A549 (cell line): ENCODE data around the gene FMO4. TPM values are rescaled to one million over a fixed set of nuclear protein-coding genes. Genes with fewer than 3 reads are reported as not detected.

Experiments used
- ATAC-seq, 2 experiments: fragments of 200-7000 bp in 1 of 2; fragments of >200 bp in 1 of 2; cut with Nextera tagmentation in 1 of 2; cut with Tn5 transposase in 1 of 2; 3 replicates each; pipeline versions ENCODE4 v1.8.0 to v1.9.1; 2018 to 2020; ENCODE audit warnings: mild to moderate bottlenecking in 1 of 2, moderate library complexity in 1 of 2
- CTCF ChIA-PET: fragments of 300-600 bp; sonication (Branson Sonifier 250); formaldehyde crosslinking; extraction: SDS; loops from one replicate; lab custom pipeline; 2021; ENCODE audit warnings: antibody characterized with exemption, inconsistent platforms; lab: Yijun Ruan, JAX
- POLR2A ChIA-PET: fragments of 350-600 bp; formaldehyde crosslinking; extraction: SDS; loops from one replicate; lab custom pipeline; 2021; ENCODE audit warnings: antibody characterized with exemption, inconsistent platforms; lab: Yijun Ruan, JAX
- DNase-seq, 2 experiments: peaks; one replicate each; pipeline versions ENCODE4 v3.0.0 to v3.0.0-alpha.2; 2011 to 2016; ENCODE audit warnings: low read depth in 1 of 2, low spot score in 1 of 2
- FAIRE-seq: peaks from 2 replicates; lab custom pipeline; 2011; peaks lifted over from hg19 to GRCh38; lab: Jason Lieb, UNC
- H3K27ac ChIP-seq, 2 experiments: fragments of >200 bp; sonication (Bioruptor Twin); formaldehyde crosslinking; 3 replicates each; pipeline ENCODE4 v1.5.1; 2016 to 2017
- H3K4me1 ChIP-seq: fragments of >200 bp; sonication (Bioruptor Twin); formaldehyde crosslinking; 3 replicates; pipeline ENCODE4 v1.6.1; 2016
- H3K4me2 ChIP-seq: fragments of >200 bp; sonication (Bioruptor Twin); formaldehyde crosslinking; 3 replicates; pipeline ENCODE4 v1.6.1; 2016
- H3K4me3 ChIP-seq: fragments of >200 bp; sonication (Bioruptor Twin); formaldehyde crosslinking; 3 replicates; pipeline ENCODE4 v1.5.1; 2016
- H3K9me3 ChIP-seq: fragments of >200 bp; sonication (Bioruptor Twin); formaldehyde crosslinking; 3 replicates; pipeline ENCODE4 v1.6.1; 2016
- ATOH8 ChIP-seq: fragments of 250-450 bp; sonication (Bioruptor Pico); IDR thresholded peaks from 2 replicates; pipeline ENCODE4 v1.5.0; 2020; ENCODE audit warnings: low read depth, mild to moderate bottlenecking, moderate library complexity
- CEBPB ChIP-seq, 2 experiments: fragments of >200 bp in 1 of 2; sonication (Bioruptor Twin) in 1 of 2; formaldehyde crosslinking in 1 of 2; IDR thresholded peaks; 2 replicates each; pipeline ENCODE4 v1.6.1; 2012 to 2016
- EHF ChIP-seq: fragments of 250-450 bp; sonication (Bioruptor Pico); IDR thresholded peaks from 2 replicates; pipeline ENCODE4 v1.5.0; 2020; ENCODE audit warnings: mild to moderate bottlenecking
- EHMT2 ChIP-seq: fragments of 200-600 bp; sonication (generic); IDR thresholded peaks from 2 replicates; pipeline ENCODE4 v1.6.1; 2016; ENCODE audit warnings: antibody characterized with exemption, low read depth, mild to moderate bottlenecking, moderate library complexity
- EP300 ChIP-seq, 2 experiments: fragments of >200 bp; sonication (Bioruptor Twin); formaldehyde crosslinking; IDR thresholded peaks; 2 replicates in 1 of 2; 3 replicates in 1 of 2; pipeline ENCODE4 v1.6.1; 2016 to 2017
- GATA3 ChIP-seq: IDR thresholded peaks from 2 replicates; pipeline ENCODE4 v1.6.1; 2012; ENCODE audit warnings: borderline replicate concordance
- HDAC2 ChIP-seq: fragments of 200-600 bp; sonication (generic); IDR thresholded peaks from 2 replicates; pipeline ENCODE4 v1.6.1; 2016
- HOXB5 ChIP-seq: fragments of 250-450 bp; sonication (Bioruptor Pico); IDR thresholded peaks from 2 replicates; pipeline ENCODE4 v1.5.0; 2020; ENCODE audit warnings: mild to moderate bottlenecking, moderate library complexity
- JUNB ChIP-seq: fragments of >200 bp; sonication (Bioruptor Twin); formaldehyde crosslinking; IDR thresholded peaks from 2 replicates; pipeline ENCODE4 v1.6.1; 2016
- KDM1A ChIP-seq: fragments of 200-600 bp; sonication (generic); IDR thresholded peaks from 2 replicates; pipeline ENCODE4 v1.6.1; 2016; ENCODE audit warnings: low read depth, mild to moderate bottlenecking
- MYC ChIP-seq: IDR thresholded peaks from 2 replicates; pipeline ENCODE4 v1.6.1; 2012; ENCODE audit warnings: mild to moderate bottlenecking, inconsistent platforms, low read length, improper control_type of control experiment, borderline replicate concordance
- PBX3 ChIP-seq: IDR thresholded peaks from 2 replicates; pipeline ENCODE4 v1.6.1; 2012
- RCOR1 ChIP-seq: fragments of 150-350 bp; IDR thresholded peaks from 2 replicates; pipeline ENCODE4 v1.6.1; 2014; ENCODE audit warnings: antibody characterized with exemption, low read length, low read depth
- RFX5 ChIP-seq: fragments of 450-650 bp; IDR thresholded peaks from 2 replicates; pipeline ENCODE4 v1.7.1; 2014; ENCODE audit warnings: antibody characterized with exemption, mild to moderate bottlenecking, moderate library complexity
- SMC3 ChIP-seq: fragments of >200 bp; sonication (Bioruptor Twin); formaldehyde crosslinking; IDR thresholded peaks from 3 replicates; pipeline ENCODE4 v1.6.1; 2018; ENCODE audit warnings: inconsistent platforms
- ZNF302 ChIP-seq: fragments of 250-450 bp; sonication (Bioruptor Pico); IDR thresholded peaks from 2 replicates; pipeline ENCODE4 v1.9.0; 2021; ENCODE audit warnings: inconsistent platforms, mild to moderate bottlenecking, moderate library complexity
- WGBS: methylation state at CpG from one replicate; pipeline ENCODE4 v1.1.6; 2017; ENCODE audit errors: missing lambda C conversion rate; 5-methylcytosine and 5-hydroxymethylcytosine counted together
- polyA plus RNA-seq, 4 experiments: library from polyadenylated mRNA; depleted of rRNA in 3 of 4; stranded (reverse); fragments of >200 nt; fragmentation: RNase III in 1 of 4; extraction: RNeasy Plus Mini Kit Qiagen cat#74134 plus additional on column Dnase treatment in 1 of 4; gene quantifications; 2 replicates in 3 of 4; 3 replicates in 1 of 4; pipeline ENCODE4 v1.2.3, GENCODE V29; 2011 to 2017
- TF ChIP-seq, protein P1 (sequence below): fragments of >200 bp; sonication (Bioruptor Twin); formaldehyde crosslinking; IDR thresholded peaks from 2 replicates; pipeline ENCODE4 v1.6.1; 2016
- TF ChIP-seq, protein P2 (sequence below): fragments of 200-600 bp; sonication (generic); IDR thresholded peaks from 2 replicates; pipeline ENCODE4 v1.6.1; 2016; ENCODE audit warnings: antibody characterized with exemption, mild to moderate bottlenecking, moderate library complexity

Gene FMO4
- polyA plus RNA-seq, 2 of the 4 experiments (the other 2 are of a cell fraction): 0.32 to 1.9 TPM

GRCh38 chr1:171300401-171300800 is 13.6 kb upstream of the FMO4 start (continued):
- no peak for TF ChIP-seq ATOH8 (CRISPR knock-in tag)

- TF ChIP-seq KDM1A (no peak), GATA3 (no peak), EHMT2 (no peak), EHF (CRISPR knock-in tag) (no peak), EP300 (IDR thresholded peaks at IDR 0.05) (no peak), HDAC2 (no peak), MYC (no peak), JUNB (no peak), HOXB5 (CRISPR knock-in tag) (no peak), RFX5 (no peak), RCOR1 (no peak), SMC3 (no peak)
- TF ChIP-seq, protein P1, sequence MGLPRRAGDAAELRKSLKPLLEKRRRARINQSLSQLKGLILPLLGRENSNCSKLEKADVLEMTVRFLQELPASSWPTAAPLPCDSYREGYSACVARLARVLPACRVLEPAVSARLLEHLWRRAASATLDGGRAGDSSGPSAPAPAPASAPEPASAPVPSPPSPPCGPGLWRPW: no peak
- Histone ChIP-seq H3K4me2 (no peak overlapping the region), H3K27ac (no peak overlapping the region), H3K9me3 (no peaks in the 10 kb centered on the region; the same call in 2 of the 3 replicates), H3K4me1 (0 out of 3 replicates have a peak, but pooled peaks cover 3% of the 10 kb centered on the region), H3K4me3 (no peak overlapping the region)
- ChIA-PET POLR2A (no interaction called here), CTCF (no interaction called here)
- ATAC-seq: no peak
- no peak for FAIRE-seq
- WGBS: 31% methylated on average over 3 of the region's 3 CpGs
- no peak for DNase-seq
Measured at GRCh38 chr1:171310661-171311087, 3.3 kb upstream of the FMO4 start.

DNA sequence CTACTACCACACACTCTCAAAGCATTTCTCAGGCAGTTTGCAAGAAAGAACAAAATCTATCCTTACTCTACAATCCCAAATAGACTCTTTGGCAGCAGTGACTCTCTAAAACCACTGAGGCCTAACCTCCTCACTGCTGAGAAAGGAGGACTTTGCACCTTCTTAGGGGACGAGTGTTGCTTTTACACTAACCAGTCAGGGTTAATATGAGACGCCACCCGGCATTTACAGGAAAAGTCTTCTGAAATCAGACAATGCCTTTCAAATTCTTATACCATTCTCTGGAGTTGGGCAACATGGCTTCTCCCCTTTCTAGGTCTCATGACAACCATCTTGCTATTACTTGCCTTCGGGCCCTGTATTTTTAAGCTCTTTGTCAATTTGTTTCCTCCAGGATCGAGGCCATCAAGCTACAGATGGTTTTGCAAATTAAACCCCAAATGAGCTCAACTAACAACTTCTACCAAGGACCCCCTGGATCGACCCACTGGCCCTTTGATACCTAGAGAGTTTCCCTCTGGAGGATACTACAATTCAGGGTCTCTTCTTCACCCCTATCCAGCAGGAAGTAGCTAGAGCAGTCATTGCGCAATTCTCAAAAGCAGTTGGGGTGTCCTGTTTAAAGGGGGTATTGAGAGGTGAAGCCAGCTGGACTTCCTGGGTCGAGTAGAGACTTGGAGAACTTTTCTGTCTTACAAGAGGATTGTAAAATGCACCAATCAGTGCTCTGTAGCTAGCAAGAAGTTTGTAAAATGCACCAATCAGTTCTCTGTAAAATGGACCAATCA is 2.0 kb upstream of the FMO4 start:
- H3K4me2 ChIP-seq: no peak overlapping the region
- no peak for DNase-seq
- no peak for ATAC-seq
- H3K27ac ChIP-seq: no peak overlapping the region
- H3K4me1 ChIP-seq: 0 out of 3 replicates have a peak, but pooled peaks cover 3% of the 10 kb centered on the region
- CTCF ChIA-PET: interaction anchor here (1.5 to 2.4 kb wide), 5 partner anchors 17 to 345 kb away, joined by 3 to 17 read pairs (median 12); no protein-coding TSS in a partner anchor
- POLR2A ChIA-PET: no interaction called here
- no peak for FAIRE-seq
- no peak overlapping the region for H3K4me3 ChIP-seq
- TF ChIP-seq PBX3 (no peak), CEBPB (IDR thresholded peaks at IDR 0.05) (peak; percentile 45 to 63; a peak in 2 of 4 replicates)
- WGBS: 46% methylated on average over 8 of the region's 8 CpGs
- H3K9me3 ChIP-seq: no peaks in the 10 kb centered on the region; the same call in 2 of the 3 replicates

- WGBS: 20% methylated on average over 1 of the region's 1 CpG
- Histone ChIP-seq H3K4me1 (0 out of 3 replicates have a peak, but pooled peaks cover 3% of the 10 kb centered on the region), H3K9me3 (no peaks in the 10 kb centered on the region; the same call in 2 of the 3 replicates), H3K4me3 (no peak overlapping the region), H3K4me2 (peak overlapping the region; percentile 76), H3K27ac (no peak overlapping the region)
- DNase-seq (no peak), ATAC-seq (peak; percentile 5 to 45; a peak in 5 of 6 replicates), FAIRE-seq (no peak)
- CTCF ChIA-PET: interaction anchor here (0.6 to 2.4 kb wide), 34 partner anchors 9 to 349 kb away, joined by 3 to 17 read pairs (median 4); partner anchors contain the start of gene FMO1
- TF ChIP-seq, protein P2, sequence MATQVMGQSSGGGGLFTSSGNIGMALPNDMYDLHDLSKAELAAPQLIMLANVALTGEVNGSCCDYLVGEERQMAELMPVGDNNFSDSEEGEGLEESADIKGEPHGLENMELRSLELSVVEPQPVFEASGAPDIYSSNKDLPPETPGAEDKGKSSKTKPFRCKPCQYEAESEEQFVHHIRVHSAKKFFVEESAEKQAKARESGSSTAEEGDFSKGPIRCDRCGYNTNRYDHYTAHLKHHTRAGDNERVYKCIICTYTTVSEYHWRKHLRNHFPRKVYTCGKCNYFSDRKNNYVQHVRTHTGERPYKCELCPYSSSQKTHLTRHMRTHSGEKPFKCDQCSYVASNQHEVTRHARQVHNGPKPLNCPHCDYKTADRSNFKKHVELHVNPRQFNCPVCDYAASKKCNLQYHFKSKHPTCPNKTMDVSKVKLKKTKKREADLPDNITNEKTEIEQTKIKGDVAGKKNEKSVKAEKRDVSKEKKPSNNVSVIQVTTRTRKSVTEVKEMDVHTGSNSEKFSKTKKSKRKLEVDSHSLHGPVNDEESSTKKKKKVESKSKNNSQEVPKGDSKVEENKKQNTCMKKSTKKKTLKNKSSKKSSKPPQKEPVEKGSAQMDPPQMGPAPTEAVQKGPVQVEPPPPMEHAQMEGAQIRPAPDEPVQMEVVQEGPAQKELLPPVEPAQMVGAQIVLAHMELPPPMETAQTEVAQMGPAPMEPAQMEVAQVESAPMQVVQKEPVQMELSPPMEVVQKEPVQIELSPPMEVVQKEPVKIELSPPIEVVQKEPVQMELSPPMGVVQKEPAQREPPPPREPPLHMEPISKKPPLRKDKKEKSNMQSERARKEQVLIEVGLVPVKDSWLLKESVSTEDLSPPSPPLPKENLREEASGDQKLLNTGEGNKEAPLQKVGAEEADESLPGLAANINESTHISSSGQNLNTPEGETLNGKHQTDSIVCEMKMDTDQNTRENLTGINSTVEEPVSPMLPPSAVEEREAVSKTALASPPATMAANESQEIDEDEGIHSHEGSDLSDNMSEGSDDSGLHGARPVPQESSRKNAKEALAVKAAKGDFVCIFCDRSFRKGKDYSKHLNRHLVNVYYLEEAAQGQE: peak; percentile 20; the same call in 1 of the 2 replicates
- TF ChIP-seq ZNF302 (CRISPR knock-in tag): no peak
- POLR2A ChIA-PET: interaction anchor here (0.7 to 1.3 kb wide), 4 partner anchors 68 to 434 kb away, joined by 3 to 4 read pairs (median 4); no protein-coding TSS in a partner anchor
Measured at GRCh38 chr1:171313319-171313834, 606 bp upstream of the FMO4 start.
